Body of pancreas (tissue), 4 donors: ENCODE data around the gene LRRC10B.

Experiments
- CTCF ChIP-seq, 7 experiments: fragments of 450-650 bp in 4 of 7; fragments of 200-600 bp in 3 of 7; sonication (generic) in 3 of 7; IDR thresholded peaks; one replicate each; pipeline ENCODE4 v1.5.1; 2016 to 2019; ENCODE audit warnings: antibody characterized with exemption in 7 of 7
- POLR2A ChIP-seq, 3 donors: fragments of 450-650 bp; IDR thresholded peaks; one replicate each; pipeline ENCODE4 v1.6.1; 2016; ENCODE audit warnings: antibody characterized with exemption in 3 of 3, mild to moderate bottlenecking in 2 of 3

- TF ChIP-seq POLR2A (IDR thresholded peaks at IDR 0.05) (no peak), CTCF (IDR thresholded peaks at IDR 0.05) (no peak)
Observed at GRCh38 chr11:61540528-61540927, 32.0 kb downstream of the LRRC10B start.
